ENCODE measurements around the gene SUN5.
"Not testable (repeated sequence)": the region's sequence is repeated elsewhere in the genome, so short reads cannot be mapped to it uniquely, and the experiment has no call there.

The SUN5 gene

DNA sequence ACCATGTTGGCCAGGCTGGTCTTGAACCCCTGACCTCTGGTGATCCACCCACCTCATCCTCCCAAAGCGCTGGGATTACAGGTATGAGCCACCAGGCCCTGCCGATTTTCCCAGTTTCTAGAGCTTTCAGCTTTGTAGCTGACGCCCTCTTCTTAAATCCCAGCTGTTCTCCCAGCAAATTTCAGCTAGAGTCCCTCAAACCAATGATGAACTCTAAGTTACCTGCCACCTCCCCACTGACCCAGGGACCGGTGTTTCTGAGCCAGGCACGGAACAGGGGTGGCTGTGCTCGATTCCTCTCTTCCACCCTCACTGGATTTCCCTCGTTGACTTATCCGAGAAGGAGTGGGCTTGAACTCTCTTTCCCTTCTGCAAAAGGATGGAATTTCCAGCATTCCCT is 39.1 kb downstream of the SUN5 start:
- no peak for DNase-seq (ENCODE audit: low spot score)

DNA sequence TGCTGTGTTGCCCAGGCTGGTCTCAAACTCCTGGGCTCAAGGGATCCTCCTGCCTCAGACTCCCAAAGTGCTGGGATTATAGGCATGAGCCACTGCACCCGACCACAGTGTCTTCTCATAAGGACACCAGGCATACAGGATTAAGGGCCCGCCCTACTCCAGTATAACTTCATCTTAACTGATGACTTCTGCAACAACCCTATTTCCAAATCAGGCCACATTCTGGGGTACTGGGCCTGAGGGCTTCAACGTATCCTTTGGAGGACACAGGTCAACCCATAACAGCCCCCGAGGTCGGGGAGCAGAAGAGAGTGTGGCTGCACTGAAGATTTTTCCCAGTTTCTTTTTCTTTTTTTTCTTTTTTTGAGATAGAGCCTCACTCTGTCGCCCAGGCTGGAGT is 39.7 kb downstream of the SUN5 start:
- no peak for DNase-seq (ENCODE audit: low spot score)

DNA sequence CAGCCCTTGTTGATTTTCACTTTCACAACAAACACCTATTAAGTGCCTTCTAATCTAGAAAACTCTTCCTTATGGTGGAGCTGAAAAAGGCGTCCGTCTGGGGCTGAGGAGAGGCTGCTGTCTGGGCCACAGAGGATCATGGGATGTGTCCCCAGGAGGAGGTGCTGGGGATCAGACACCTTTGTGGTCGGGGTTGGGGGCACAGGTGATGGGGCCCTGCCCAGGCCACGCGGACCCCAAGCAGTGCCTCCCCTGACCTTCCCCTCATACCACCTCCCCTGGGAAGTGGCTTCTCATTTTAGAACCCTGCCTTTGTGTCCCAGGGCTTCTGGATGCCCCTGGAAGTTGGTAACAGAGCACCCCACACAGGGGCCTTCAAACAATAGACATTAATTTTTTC is 41.1 kb downstream of the SUN5 start:
- no peak for DNase-seq (ENCODE audit: low spot score)

DNA sequence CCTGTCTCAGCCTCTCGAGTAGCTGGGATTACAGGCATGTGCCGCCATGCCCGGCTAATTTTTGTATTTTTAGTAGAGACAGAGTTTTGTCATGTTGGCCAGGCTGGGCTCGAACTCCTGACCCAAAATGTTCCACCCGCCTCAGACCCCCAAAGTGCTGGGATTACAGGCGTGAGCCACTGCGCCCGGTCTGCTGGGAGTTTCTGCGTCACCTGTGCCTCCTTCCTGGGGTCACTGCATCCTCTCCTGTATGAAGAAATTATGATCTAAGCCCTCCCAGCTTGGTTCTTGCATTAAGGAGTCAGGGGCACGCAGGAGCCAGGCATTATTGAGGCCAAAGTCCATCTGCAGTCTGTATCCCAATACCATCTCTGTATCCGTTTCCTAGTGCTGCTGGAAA is 41.6 kb downstream of the SUN5 start:
- DNase-seq (ENCODE audit: low spot score), result not testable (repeated sequence)

DNA sequence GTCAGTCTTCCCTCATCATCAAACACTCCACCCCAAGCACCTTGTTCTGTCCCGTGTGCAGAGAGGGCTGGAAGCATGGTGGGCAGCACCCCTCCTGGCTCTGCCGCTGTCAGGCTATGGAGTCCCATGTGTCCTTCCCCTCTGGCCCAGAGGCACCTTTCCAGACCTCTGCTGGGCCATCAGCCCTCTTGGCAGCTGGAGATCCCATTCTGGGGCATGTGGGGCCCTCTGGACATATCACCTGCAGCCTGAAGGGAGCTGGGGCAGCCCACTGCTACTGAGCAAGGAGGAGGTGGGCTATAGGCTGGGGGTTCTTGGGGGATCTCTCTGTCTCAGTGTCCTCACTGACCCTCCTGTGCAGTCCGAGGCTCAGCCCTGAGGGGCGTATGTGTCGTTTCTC is 42.2 kb downstream of the SUN5 start:
- no peak for DNase-seq (ENCODE audit: low spot score)

DNA sequence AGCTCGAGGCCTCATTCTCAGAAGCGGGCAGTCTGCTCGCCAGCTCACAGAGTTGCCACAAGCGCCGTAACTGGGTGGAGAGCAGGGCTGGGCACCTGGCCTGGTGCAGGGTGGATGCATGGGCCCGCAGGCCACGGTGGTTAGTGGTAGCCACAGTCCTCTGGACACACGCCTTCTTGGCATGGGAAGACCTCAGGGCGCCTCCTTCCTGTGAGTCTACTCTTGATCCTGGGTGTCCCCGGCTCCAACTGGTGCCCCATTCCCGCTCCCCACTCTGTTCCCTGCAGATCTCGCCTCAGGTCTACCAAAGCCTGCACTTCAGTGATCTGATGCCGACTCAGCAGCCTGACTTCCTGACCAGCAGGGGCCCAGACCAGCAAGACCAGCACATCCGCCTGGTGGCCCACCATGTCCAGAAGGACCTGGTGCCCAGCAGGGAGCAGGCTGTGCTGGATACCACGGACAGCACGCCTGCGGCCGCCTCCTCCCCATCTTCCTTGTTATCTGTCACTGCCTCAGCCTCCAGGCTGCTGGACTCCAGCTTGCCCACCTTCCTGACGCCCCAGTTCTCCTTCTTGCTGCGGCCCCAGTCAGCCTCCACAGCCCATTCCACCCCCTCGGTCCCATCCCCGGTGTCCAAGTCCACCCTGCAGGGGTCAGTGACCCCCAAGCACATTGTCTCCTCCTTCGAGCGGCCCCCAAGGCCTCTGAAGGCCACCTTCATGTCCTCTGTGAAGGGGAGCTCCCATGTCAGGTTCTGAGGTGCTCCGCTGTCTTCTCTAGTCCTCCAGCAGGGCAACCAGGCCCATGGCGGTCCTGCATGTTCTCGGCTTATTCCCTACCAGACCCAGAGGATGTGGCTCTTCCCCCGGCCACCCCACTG is 43.1 kb downstream of the SUN5 start:
- DNase-seq (ENCODE audit: low spot score), result no peak

DNA sequence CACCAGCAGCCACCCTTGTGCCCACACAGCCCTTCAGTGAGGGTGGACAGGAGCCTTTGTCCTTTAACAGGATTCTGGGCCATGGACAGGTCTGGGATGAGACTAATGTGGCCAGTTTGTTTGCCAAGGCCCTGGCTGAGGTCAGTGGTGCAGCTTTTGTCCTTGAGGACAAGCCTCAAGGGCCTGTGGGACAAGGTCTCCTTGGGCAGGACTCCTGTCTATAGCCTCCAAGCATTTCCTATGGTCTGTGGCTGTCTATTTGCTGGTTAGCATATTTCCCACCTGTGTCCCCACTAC is 44.1 kb downstream of the SUN5 start:
- no peak for DNase-seq (ENCODE audit: low spot score)

DNA sequence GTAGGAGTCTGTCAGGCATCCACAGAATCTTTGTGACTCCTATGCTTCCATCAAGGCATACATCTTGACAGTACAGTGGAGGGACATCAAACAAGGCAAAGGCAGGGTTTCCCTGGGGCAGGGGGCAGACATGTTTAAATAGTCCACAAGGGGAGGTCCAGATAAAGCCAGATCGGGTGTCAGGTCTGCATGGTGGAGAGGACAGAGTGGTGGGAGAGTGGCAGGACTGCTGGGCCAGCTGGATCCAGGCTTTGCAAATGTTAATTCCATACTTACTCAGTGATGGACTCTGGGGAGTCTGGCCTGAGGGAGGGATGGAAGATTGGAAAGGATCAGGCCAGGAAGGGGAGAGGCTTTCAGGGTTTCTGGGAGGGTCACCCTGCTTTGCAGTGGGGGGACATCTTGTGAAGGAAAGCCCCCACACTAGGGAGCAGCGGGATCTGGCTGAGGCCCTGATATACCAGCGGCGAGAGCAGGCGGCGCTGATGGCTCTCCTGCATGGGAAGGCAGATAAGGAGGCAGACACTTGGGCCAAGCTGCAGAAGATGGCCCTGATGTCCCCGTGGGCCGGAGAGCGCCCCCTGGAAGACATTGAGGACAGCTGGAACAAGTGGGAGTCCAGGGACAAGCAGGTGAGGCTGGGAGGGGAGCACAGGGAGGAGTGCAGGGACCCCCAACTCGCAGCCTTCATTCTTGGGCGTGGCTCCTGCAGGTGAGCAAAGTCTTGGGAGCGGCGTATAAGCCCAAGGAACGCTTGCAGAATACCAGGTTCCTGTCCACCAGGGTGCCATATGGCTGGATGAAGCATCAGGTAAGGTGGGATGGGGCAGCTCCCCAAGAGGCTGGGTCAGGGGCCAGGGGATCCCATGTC is 44.6 kb downstream of the SUN5 start:
- no peak for DNase-seq (ENCODE audit: low spot score)

DNA sequence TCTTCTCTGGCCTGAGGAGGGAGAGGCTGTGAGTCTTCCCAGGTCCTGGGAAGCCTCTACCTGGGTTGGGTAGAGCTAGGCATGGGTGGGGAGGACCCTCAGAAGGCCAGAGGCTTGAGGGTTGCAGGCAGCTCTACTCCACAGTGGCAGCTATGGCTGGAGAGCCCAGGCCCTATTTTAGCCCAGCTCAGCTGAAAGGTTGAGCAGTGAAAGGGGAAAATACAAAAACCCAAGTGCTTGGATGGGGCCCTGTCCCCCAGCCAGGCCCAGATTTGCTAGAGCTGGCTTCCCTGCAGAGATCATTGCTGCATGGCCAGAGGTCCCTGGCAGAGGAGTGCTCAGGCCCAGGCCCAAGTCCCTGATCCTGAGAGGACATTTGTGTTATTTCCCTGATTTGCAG is 45.7 kb downstream of the SUN5 start:
- no peak for DNase-seq (ENCODE audit: low spot score)

DNA sequence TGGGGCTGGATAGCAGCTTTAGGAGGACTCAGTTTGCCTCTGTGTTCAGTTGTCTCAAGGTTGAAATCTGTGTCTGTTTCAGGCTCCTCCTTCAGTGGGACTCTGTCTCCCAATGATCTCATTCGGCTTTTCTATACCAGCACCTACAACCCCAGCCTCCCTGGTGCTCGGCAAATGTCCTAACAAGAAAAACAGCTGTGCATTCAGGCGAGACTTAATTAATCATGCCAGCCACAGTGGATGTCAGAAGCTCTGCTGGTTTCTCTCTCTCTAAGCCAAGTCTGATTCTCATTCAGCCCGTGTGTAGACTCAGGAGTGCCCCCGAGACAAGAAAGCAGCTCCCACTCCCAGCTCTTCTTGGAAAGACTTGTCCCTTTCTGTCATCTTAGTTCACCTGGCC is 46.8 kb downstream of the SUN5 start:
- DNase-seq (ENCODE audit: low spot score), result no peak

DNA sequence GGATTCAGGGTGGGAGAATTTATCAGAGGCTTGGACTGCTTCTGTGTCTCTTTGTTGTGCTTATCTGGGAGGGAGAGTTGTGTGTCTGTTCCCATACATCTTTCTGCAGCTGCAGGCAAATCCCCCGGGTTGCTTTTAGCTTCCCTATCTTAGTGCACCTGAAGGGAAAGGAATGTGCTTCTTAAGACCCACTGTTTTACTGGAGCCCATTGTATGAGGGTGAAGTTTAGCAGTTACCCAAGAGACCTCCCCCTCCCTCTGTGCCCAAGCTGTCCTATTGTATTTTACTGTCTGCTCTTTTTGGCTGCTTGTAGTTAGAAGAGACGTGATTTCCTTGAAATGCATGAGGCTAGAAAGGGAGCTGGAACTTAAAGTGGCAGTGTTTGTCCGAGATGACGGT is 53.7 kb downstream of the SUN5 start:
- DNase-seq (ENCODE audit: low spot score), result not testable (repeated sequence)

DNA sequence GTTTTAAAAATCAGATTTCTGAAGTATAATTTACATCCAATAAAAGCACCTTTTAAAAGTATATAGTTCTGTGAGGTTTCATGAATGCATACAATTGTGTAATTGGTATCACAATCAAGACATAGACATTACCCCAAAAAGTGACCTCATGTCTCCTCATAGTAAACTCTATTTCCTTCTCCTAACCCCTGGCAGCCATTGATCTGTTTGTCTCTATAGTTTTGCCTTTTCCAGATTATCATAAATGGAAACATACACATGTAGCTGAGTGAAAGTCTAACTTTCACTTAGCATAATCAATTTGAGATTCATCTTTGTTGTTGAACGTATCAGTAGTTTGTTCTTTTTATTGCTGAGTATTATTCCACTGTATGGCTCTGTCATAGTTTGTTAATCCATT is 57.6 kb downstream of the SUN5 start:
- DNase-seq (ENCODE audit: low spot score), result no peak

DNA sequence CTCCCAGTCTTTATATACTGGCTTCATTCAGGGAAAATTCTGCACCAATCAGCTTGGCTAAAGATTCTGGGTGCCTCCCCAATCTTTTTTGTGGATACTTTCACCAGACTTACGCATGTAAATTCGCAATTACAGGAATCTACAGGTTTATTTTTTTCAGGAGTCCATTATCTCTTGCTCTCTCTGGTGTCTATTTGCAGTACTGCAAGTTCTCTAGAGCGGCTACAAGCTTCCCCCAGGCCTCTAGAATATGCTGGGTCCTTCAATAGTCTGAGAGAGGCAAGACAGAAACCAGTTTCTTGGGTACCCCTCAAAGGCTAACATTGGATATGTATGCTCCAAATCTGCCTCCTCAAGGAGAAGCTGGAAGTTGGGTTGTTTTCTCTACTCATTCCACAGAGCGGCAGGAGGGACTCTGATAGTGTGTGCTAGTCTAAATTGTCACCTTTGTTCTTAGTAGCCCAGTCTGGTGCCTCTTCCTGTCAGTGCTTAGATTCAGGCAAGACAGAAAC is 58.5 kb downstream of the SUN5 start:
- DNase-seq (ENCODE audit: low spot score), result peak; percentile 8

DNA sequence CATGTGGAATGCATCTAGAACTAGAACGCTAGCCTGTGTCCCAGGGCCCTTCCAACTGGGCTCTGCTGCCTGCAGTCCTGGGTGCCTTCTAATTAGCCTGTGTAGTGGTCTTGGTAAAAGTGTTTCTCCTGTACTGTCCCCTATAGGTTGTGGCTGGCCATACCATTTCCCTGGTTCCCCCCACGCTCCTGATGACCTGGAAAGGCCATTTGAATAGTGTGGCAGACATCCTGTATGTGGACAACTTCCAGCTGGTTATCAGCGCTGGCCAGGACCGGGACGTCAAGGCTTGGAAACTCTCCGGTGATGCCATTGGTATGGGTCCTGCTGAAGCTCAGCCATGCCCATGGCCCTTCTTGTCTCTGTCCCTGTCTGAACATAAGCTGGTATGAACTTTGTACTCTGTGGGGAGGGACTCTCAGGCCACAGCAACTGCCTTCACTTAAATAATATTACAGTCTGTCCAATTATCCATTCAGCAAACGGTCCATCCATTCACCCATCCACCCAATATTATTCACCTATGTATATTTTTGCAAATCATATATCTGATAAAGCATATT is 60.7 kb downstream of the SUN5 start:
- DNase-seq (ENCODE audit: low spot score), result no peak

DNA sequence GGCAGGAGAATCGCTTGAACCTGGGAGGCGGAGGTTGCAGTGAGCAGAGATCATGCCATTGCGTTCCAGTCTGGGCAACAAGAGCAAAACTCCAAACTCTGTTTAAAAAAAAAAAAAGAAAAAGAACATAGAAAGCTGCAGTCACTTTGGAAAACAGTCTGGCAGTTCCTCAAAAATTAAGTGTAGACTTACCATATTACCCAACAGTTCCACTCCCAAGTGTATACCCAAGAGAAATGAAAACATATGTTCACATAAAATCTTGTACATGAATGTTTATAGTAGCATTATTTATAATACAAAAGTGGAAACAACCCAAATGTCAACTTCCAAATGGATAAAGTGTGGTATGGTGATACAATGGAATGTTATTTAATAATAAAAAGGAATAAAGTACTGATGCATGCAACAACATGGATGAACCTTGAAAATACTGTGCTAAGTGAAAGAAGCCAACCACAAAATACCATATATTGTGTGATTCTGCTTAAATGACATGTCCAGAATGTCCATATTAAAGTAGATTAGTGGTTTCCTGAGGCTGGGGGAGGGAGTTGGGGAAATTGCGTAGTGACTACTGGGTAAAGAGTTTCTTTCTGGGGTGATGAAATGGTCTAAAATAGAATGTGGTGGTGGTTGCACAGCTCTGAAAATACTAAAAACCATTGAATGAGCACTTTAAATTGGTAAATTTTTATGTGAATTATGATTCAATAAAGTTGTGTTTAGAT is 62.9 kb downstream of the SUN5 start:
- no peak for DNase-seq (ENCODE audit: low spot score)

DNA sequence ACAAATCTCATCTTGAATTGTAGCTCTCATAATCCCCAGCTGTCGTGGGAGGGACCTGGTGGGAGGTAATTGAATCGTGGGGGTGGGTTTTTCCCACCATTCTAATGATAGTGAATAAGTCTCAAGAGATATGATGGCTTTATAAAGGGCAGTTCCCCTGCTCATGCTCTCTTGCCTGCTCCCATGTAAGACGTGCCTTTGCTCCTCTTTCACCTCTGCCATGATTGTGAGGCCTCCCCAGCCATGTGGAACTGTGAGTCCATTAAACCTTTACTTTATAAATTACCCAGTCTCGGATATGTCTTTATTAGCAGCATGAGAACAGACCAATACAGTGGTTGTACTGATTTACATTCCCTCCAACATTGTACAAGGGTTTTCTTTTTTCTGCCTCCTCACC is 69.7 kb downstream of the SUN5 start:
- no peak for DNase-seq (ENCODE audit: low spot score)
